H1 (cell line): ENCODE results near the gene SYN1. TPM values are rescaled to one million over a fixed set of nuclear protein-coding genes. Genes with fewer than 3 reads are reported as not detected.

ENCODE experiments used
- CTCF ChIA-PET: fragments of 300-600 bp; sonication (Branson Sonifier 250); formaldehyde crosslinking; loops from one replicate; lab custom pipeline; 2021; ENCODE audit not compliant: partially characterized antibody; lab: Charles Lee
- POLR2A ChIA-PET: fragments of 300-600 bp; sonication (Branson Sonifier 250); formaldehyde crosslinking; loops from one replicate; lab custom pipeline; 2021; ENCODE audit warnings: inconsistent platforms; ENCODE audit not compliant: partially characterized antibody; lab: Charles Lee
- DNase-seq, 2 experiments: peaks; one replicate each; pipeline versions ENCODE4 v3.0.0 to v3.0.0-alpha.2; 2010 to 2022; ENCODE audit warnings: low spot score in 2 of 2, low read depth in 1 of 2, mixed read lengths in 1 of 2
- FAIRE-seq: peaks from 2 replicates; lab custom pipeline; 2011; peaks lifted over from hg19 to GRCh38; lab: Jason Lieb, UNC
- H2AFZ ChIP-seq: 2 replicates; pipeline ENCODE4 v1.8.1; 2012; ENCODE audit warnings: low read length, inconsistent platforms
- H2AK5ac ChIP-seq: 2 replicates; pipeline ENCODE4 v1.6.1; 2013; ENCODE audit warnings: low read depth, low read length
- H2BK120ac ChIP-seq: replicated peaks from 2 replicates; pipeline ENCODE3; 2013; ENCODE audit warnings: low read depth, low read length, inconsistent platforms
- H2BK12ac ChIP-seq: 2 replicates; pipeline ENCODE4 v1.6.1; 2013; ENCODE audit warnings: low read depth, low read length
- H2BK15ac ChIP-seq: 2 replicates; pipeline ENCODE4 v1.6.1; 2013; ENCODE audit warnings: low read length
- H2BK20ac ChIP-seq: 2 replicates; pipeline ENCODE4 v1.6.1; 2013; ENCODE audit warnings: low read length
- H2BK5ac ChIP-seq: 2 replicates; pipeline ENCODE4 v1.6.1; 2013; ENCODE audit warnings: low read depth, low read length
- H3K14ac ChIP-seq: 2 replicates; pipeline ENCODE4 v1.6.1; 2013; ENCODE audit warnings: inconsistent platforms; ENCODE audit not compliant: insufficient read length
- H3K18ac ChIP-seq: 2 replicates; pipeline ENCODE4 v1.6.1; 2013; ENCODE audit warnings: low read length; ENCODE audit errors: extremely low read depth
- H3K23ac ChIP-seq: 2 replicates; pipeline ENCODE4 v1.6.1; 2013; ENCODE audit warnings: inconsistent platforms; ENCODE audit not compliant: insufficient read length
- H3K23me2 ChIP-seq: 2 replicates; pipeline ENCODE4 v1.6.1; 2013; ENCODE audit warnings: low read depth, low read length
- H3K27ac ChIP-seq: 2 replicates; pipeline ENCODE4 v1.6.1; 2011; ENCODE audit warnings: low read depth, low read length, inconsistent platforms
- H3K27me3 ChIP-seq, 4 experiments: replicated peaks in 1 of 4; 1 replicate in 1 of 4; 2 replicates in 3 of 4; pipeline versions ENCODE4 v1.6.1 to v1.8.1; 2011 to 2013; ENCODE audit warnings: low read length in 3 of 4, mild to moderate bottlenecking in 3 of 4, inconsistent platforms in 2 of 4, mixed read lengths in 2 of 4, moderate library complexity in 1 of 4; ENCODE audit not compliant: control insufficient read depth in 3 of 4, insufficient read depth in 3 of 4; ENCODE audit errors: extremely low read depth in 1 of 4
- H3K36me3 ChIP-seq, 4 experiments: 2 replicates each; pipeline versions ENCODE4 v1.6.1 to v1.8.1; 2011 to 2013; ENCODE audit warnings: mild to moderate bottlenecking in 4 of 4, low read length in 3 of 4, moderate library complexity in 2 of 4, control low read depth in 1 of 4, inconsistent platforms in 1 of 4; ENCODE audit not compliant: insufficient read depth in 4 of 4, control insufficient read depth in 2 of 4
- H3K4ac ChIP-seq: replicated peaks from 2 replicates; pipeline ENCODE3; 2013; ENCODE audit warnings: low read length, low read depth, mixed read lengths, inconsistent platforms; ENCODE audit not compliant: insufficient read length
- H3K4me1 ChIP-seq, 4 experiments: replicated peaks in 1 of 4; 1 replicate in 1 of 4; 2 replicates in 3 of 4; pipeline versions ENCODE4 v1.6.1 to v1.8.1; 2011 to 2013; ENCODE audit warnings: low read length in 3 of 4, inconsistent platforms in 2 of 4, mixed read lengths in 1 of 4; ENCODE audit not compliant: insufficient read depth in 4 of 4, control insufficient read depth in 3 of 4
- H3K4me2 ChIP-seq, 2 experiments: 2 replicates each; pipeline versions ENCODE4 v1.6.1 to v1.8.1; 2011 to 2013; ENCODE audit warnings: low read depth in 2 of 2, low read length in 2 of 2, control low read depth in 1 of 2, inconsistent platforms in 1 of 2, mild to moderate bottlenecking in 1 of 2; ENCODE audit not compliant: insufficient read depth in 1 of 2
- H3K4me3 ChIP-seq, 4 experiments: fragments of 200-600, 300-600 bp in 1 of 4; sonication (generic), shearing (Covaris generic), sonication (Bioruptor Twin) in 1 of 4; 2 replicates each; pipeline versions ENCODE4 v1.5.1 to v1.8.1; 2011 to 2016; ENCODE audit warnings: low read length in 4 of 4, low read depth in 3 of 4, control low read depth in 2 of 4, inconsistent platforms in 2 of 4, mild to moderate bottlenecking in 2 of 4, mixed read lengths in 1 of 4, moderate library complexity in 1 of 4; ENCODE audit not compliant: insufficient read depth in 2 of 4; ENCODE audit errors: extremely low read depth in 1 of 4
- H3K56ac ChIP-seq: replicated peaks from 2 replicates; pipeline ENCODE3; 2013; ENCODE audit warnings: low read depth, mild to moderate bottlenecking, mixed read lengths, low read length, inconsistent platforms; ENCODE audit not compliant: insufficient read length
- H3K79me1 ChIP-seq: 2 replicates; pipeline ENCODE4 v1.6.1; 2013; ENCODE audit warnings: low read depth, low read length, control low read depth
- H3K79me2 ChIP-seq, 2 experiments: 2 replicates each; pipeline versions ENCODE4 v1.6.1 to v1.8.1; 2012 to 2013; ENCODE audit warnings: low read length in 2 of 2, mild to moderate bottlenecking in 2 of 2, inconsistent platforms in 1 of 2; ENCODE audit not compliant: insufficient read depth in 2 of 2, control insufficient read depth in 1 of 2
- H3K9ac ChIP-seq, 4 experiments: replicated peaks in 1 of 4; 1 replicate in 1 of 4; 2 replicates in 3 of 4; pipeline versions ENCODE4 v1.6.1 to v1.8.1; 2011 to 2013; ENCODE audit warnings: low read depth in 3 of 4, low read length in 3 of 4, control low read depth in 2 of 4, mild to moderate bottlenecking in 2 of 4, moderate library complexity in 2 of 4, inconsistent platforms in 1 of 4; ENCODE audit errors: extremely low read depth in 1 of 4
- H3K9me3 ChIP-seq, 2 experiments: 2 replicates each; pipeline versions ENCODE4 v1.6.1 to v1.8.1; 2012 to 2013; ENCODE audit warnings: mild to moderate bottlenecking in 2 of 2, moderate library complexity in 2 of 2, control low read depth in 1 of 2, inconsistent platforms in 1 of 2, low read depth in 1 of 2, low read length in 1 of 2, mixed read lengths in 1 of 2; ENCODE audit not compliant: insufficient read depth in 2 of 2
- H4K20me1 ChIP-seq, 2 experiments: replicated peaks in 1 of 2; 2 replicates each; pipeline versions ENCODE3 to v1.8.1; 2011 to 2013; ENCODE audit warnings: inconsistent platforms in 2 of 2, low read length in 2 of 2, mild to moderate bottlenecking in 1 of 2; ENCODE audit not compliant: insufficient read depth in 2 of 2, control insufficient read depth in 1 of 2
- H4K5ac ChIP-seq: 2 replicates; pipeline ENCODE4 v1.6.1; 2013; ENCODE audit warnings: low read length, low read depth, mixed read lengths, inconsistent platforms; ENCODE audit not compliant: insufficient read length
- H4K8ac ChIP-seq: 2 replicates; pipeline ENCODE4 v1.8.0; 2013; ENCODE audit warnings: mild to moderate bottlenecking, moderate library complexity, low read length, inconsistent platforms; ENCODE audit not compliant: insufficient read depth; ENCODE audit errors: extremely low read depth
- H4K91ac ChIP-seq: replicated peaks from 2 replicates; pipeline ENCODE3; 2013; ENCODE audit warnings: low read length, mixed read lengths, inconsistent platforms; ENCODE audit not compliant: insufficient read length
- BCL11A ChIP-seq, 2 experiments: IDR thresholded peaks; one replicate each; pipeline ENCODE4 v1.6.1; 2011; ENCODE audit warnings: low read depth in 2 of 2, low read length in 2 of 2, mild to moderate bottlenecking in 2 of 2
- RBBP5 ChIP-seq: IDR thresholded peaks from 2 replicates; pipeline ENCODE4 v1.7.1; 2012; ENCODE audit warnings: low read depth, mild to moderate bottlenecking, inconsistent platforms, low read length, moderate library complexity, borderline replicate concordance
- WGBS, 2 experiments: shearing (Covaris generic) in 1 of 2; methylation state at CpG; one replicate each; pipeline versions ENCODE4 v1.1.6 to v1.1.7; 2013 to 2015; ENCODE audit warnings: low lambda C conversion rate in 2 of 2, mixed read lengths in 2 of 2, inconsistent platforms in 1 of 2, low coverage in 1 of 2, missing lambda C conversion rate in 1 of 2; ENCODE audit not compliant: insufficient replicate concordance in 2 of 2, insufficient coverage in 1 of 2, insufficient read length in 1 of 2; ENCODE audit errors: extremely low coverage in 1 of 2, missing lambda C conversion rate in 1 of 2; 5-methylcytosine and 5-hydroxymethylcytosine counted together
- polyA plus RNA-seq, 7 experiments: library from polyadenylated mRNA; depleted of rRNA in 3 of 7; stranded (reverse) in 5 of 7; unstranded in 2 of 7; fragments of >200 nt in 5 of 7; fragments of 200-250 nt in 2 of 7; gene quantifications; 1 replicate in 5 of 7; 2 replicates in 1 of 7; 4 replicates in 1 of 7; pipeline versions ENCODE4 v1.2.1 to v1.2.3, GENCODE V29; 2011 to 2013; ENCODE audit warnings: missing spikeins in 2 of 7, mixed read lengths in 2 of 7
- total RNA-seq: library from RNA; stranded (reverse); fragmentation: NEBNext Ultra II Directional; extraction: Animal tissue kit (Norgen Biotek cat#: 25700); gene quantifications from 2 replicates; pipeline ENCODE4 v1.2.1, GENCODE V29; 2021

SYN1 gene
- total and polyA plus RNA-seq, 2 of the 8 experiments (the other 6 are each of a cell fraction or from before 2014, with no cell fraction given) = 2.1 to 14.1 TPM

DNA sequence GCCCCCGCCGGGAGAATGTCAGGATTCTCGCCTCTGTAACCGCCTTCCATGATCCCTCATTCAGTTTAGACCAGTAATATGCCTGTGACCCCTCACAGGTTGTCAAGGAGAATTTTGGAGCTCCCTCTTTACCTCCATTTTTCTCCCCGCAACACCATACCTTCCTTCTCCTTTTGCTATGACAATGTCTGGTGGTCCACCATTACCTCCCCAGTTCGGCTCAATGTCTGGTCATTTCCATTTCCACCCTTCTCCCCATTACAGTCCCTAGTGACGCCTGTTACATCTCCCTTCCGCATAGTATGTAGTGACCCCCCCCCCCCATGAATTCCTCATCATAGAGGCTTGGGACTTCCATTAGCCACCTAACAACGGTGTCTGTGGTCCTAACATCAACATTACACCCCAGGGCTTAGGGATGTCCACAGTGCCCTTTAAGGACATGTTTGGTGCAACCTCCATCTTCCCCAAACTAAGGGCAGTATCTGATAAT lies 58.0 kb downstream of the SYN1 start:
- CTCF ChIA-PET = interaction anchor here (0.7 to 1.8 kb wide), 5 partner anchors 18 to 151 kb away, joined by 3 to 4 read pairs (median 4); no protein-coding TSS in a partner anchor
- Histone ChIP-seq H2AK5ac (no peak overlapping the region), H4K91ac (no peak overlapping the region), H3K79me1 (no peaks in the 10 kb centered on the region), H3K18ac (no peak overlapping the region), H3K4ac (no peak overlapping the region), H2AFZ (no peak overlapping the region), H2BK12ac (no peak overlapping the region), H2BK120ac (no peak overlapping the region), H3K14ac (no peak overlapping the region), H2BK15ac (no peak overlapping the region), H3K27ac (peak overlapping the region; percentile 90; the same call in 1 of the 2 replicates), H3K4me2 (peak overlapping the region; percentile 78 to 92), H3K9me3 (no peaks in the 10 kb centered on the region), H3K9ac (peak overlapping the region in 3 of 4 experiments; percentile 29 to 87 (median 70); a peak in 5 of 7 replicates), H3K23ac (no peak overlapping the region), H4K20me1 (peaks cover 0 to 2% of the 10 kb centered on the region in 2 experiments), H3K4me1 (no peaks in the 10 kb centered on the region), H4K5ac (no peak overlapping the region), H3K27me3 (no peaks in the 10 kb centered on the region), H3K79me2 (peaks cover 0 to 7% of the 10 kb centered on the region in 2 experiments; a peak in 1 of 4 replicates), H2BK20ac (no peak overlapping the region), H3K56ac (peak overlapping the region; percentile 25), H2BK5ac (no peak overlapping the region; the same call in 1 of the 2 replicates), H3K4me3 (peak overlapping the region; percentile 69 to 98 (median 84)), H3K36me3 (peaks cover 4 to 28% (median 12%) of the 10 kb centered on the region in 4 experiments; a peak in 7 of 8 replicates), H3K23me2 (peaks cover 5% of the 10 kb centered on the region), H4K8ac (no peak overlapping the region)
- TF ChIP-seq RBBP5 = no peak
- TF ChIP-seq BCL11A (IDR thresholded peaks at IDR 0.05; ENCODE audit: low read depth in 2 of 2, low read length in 2 of 2) = no peak
- FAIRE-seq = no peak
- WGBS, 2 experiments = 14% methylated on average over 7 of the region's 9 CpGs; no CpG with 5 or more reads in 1 of the 2 experiments
- POLR2A ChIA-PET = interaction anchor here (0.9 to 1.6 kb wide), 3 partner anchors 12 to 47 kb away, joined by 3 to 6 read pairs (median 5); no protein-coding TSS in a partner anchor
- DNase-seq = no peak
